Keratinocyte (primary cell): ENCODE measurements around the gene NELL1. TPM values are rescaled to one million over a fixed set of nuclear protein-coding genes. Genes with fewer than 3 reads are reported as not detected.

Experiments used
- DNase-seq: peaks from one replicate; pipeline ENCODE4 v3.0.0-alpha.2; 2011; ENCODE audit warnings: low read depth, missing footprints, low spot score
- FAIRE-seq: peaks from 2 replicates; lab custom pipeline; 2011; peaks lifted over from hg19 to GRCh38; lab: Jason Lieb, UNC
- H2AFZ ChIP-seq: 2 replicates; pipeline ENCODE4 v1.6.0; 2012; ENCODE audit warnings: low read length, control low read depth, inconsistent platforms; ENCODE audit not compliant: control insufficient read depth
- H3K27ac ChIP-seq: 2 replicates; pipeline ENCODE4 v1.5.1; 2011; ENCODE audit warnings: low read length; ENCODE audit not compliant: control insufficient read depth, insufficient read depth
- H3K27me3 ChIP-seq: 3 replicates; pipeline ENCODE4 v1.6.0; 2011; ENCODE audit warnings: low read length; ENCODE audit not compliant: control insufficient read depth, insufficient read depth; ENCODE audit errors: extremely low read depth
- H3K36me3 ChIP-seq, 2 experiments: 2 replicates in 1 of 2; 3 replicates in 1 of 2; pipeline ENCODE4 v1.5.1; 2011; ENCODE audit warnings: low read length in 2 of 2, mild to moderate bottlenecking in 1 of 2; ENCODE audit not compliant: control insufficient read depth in 2 of 2, insufficient read depth in 2 of 2; ENCODE audit errors: extremely low read depth in 1 of 2
- H3K4me1 ChIP-seq: 3 replicates; pipeline ENCODE4 v1.5.1; 2011; ENCODE audit warnings: low read length; ENCODE audit not compliant: control insufficient read depth, insufficient read depth; ENCODE audit errors: extremely low read depth
- H3K4me2 ChIP-seq: 3 replicates; pipeline ENCODE4 v1.6.0; 2011; ENCODE audit warnings: low read depth, low read length; ENCODE audit not compliant: control insufficient read depth, insufficient read depth; ENCODE audit errors: extremely low read depth
- H3K4me3 ChIP-seq, 3 experiments: fragments of 200-600 bp in 1 of 3; sonication (generic) in 1 of 3; 2 replicates in 2 of 3; 3 replicates in 1 of 3; pipeline ENCODE4 v1.5.1; 2011 to 2016; ENCODE audit warnings: low read length in 3 of 3, mild to moderate bottlenecking in 3 of 3, control low read depth in 2 of 3, inconsistent platforms in 1 of 3, low read depth in 1 of 3, mixed read lengths in 1 of 3, mixed run types in 1 of 3, moderate library complexity in 1 of 3; ENCODE audit not compliant: control insufficient read depth in 2 of 3, insufficient read depth in 2 of 3; ENCODE audit errors: extremely low read depth in 1 of 3
- H3K79me2 ChIP-seq: 2 replicates; pipeline ENCODE4 v1.6.0; 2012; ENCODE audit warnings: low read length; ENCODE audit not compliant: control insufficient read depth, insufficient read depth
- H3K9ac ChIP-seq: 3 replicates; pipeline ENCODE4 v1.6.0; 2011; ENCODE audit warnings: low read length; ENCODE audit not compliant: control insufficient read depth, insufficient read depth; ENCODE audit errors: extremely low read depth
- H3K9me1 ChIP-seq: 3 replicates; pipeline ENCODE4 v1.6.0; 2011; ENCODE audit warnings: low read length; ENCODE audit not compliant: control insufficient read depth, insufficient read depth; ENCODE audit errors: extremely low read depth
- H3K9me3 ChIP-seq: 2 replicates; pipeline ENCODE4 v1.5.1; 2012; ENCODE audit warnings: low read depth, low read length; ENCODE audit not compliant: control insufficient read depth
- H4K20me1 ChIP-seq: 3 replicates; pipeline ENCODE4 v1.6.0; 2011; ENCODE audit warnings: low read length; ENCODE audit not compliant: control insufficient read depth, insufficient read depth; ENCODE audit errors: extremely low read depth
- CTCF ChIP-seq, 3 experiments: IDR thresholded peaks in 1 of 3; conservative IDR thresholded peaks in 1 of 3; optimal IDR thresholded peaks in 1 of 3; 2 replicates in 2 of 3; 3 replicates in 1 of 3; pipeline versions ENCODE3 to v1.5.1; 2011; ENCODE audit warnings: low read length in 3 of 3, mild to moderate bottlenecking in 3 of 3, moderate library complexity in 2 of 3, control low read depth in 1 of 3, inconsistent platforms in 1 of 3; ENCODE audit not compliant: insufficient read depth in 2 of 3; ENCODE audit errors: extremely low read depth in 1 of 3
- EZH2 ChIP-seq: IDR thresholded peaks from one replicate; pipeline ENCODE4 v1.6.1; 2012; ENCODE audit warnings: inconsistent platforms, mild to moderate bottlenecking, low read length, moderate library complexity
- dilution Hi-C: fragments of 300-500 bp; cut with MboI; formaldehyde crosslinking; loops from one replicate; pipeline ENCODE4 v1.7.0; 2020; ENCODE audit warnings: low sequenced_read_pairs; ENCODE audit not compliant: extremely low pct_ligation_motif_present
- polyA plus RNA-seq, 5 experiments: library from polyadenylated mRNA; depleted of rRNA in 3 of 5; stranded (reverse) in 3 of 5; stranded (forward) in 1 of 5; unstranded in 1 of 5; fragments of >200 nt; gene quantifications; 1 replicate in 1 of 5; 2 replicates in 3 of 5; 3 replicates in 1 of 5; pipeline versions ENCODE4 v1.2.1 to v1.2.3, GENCODE V29; 2011 to 2012; ENCODE audit warnings: missing spikeins in 2 of 5, low read depth in 1 of 5, low replicate concordance in 1 of 5

The NELL1 gene
- polyA plus RNA-seq, 1 donor (not counting 4 experiments of a cell fraction or from before 2014, with no cell fraction given): not detected

GRCh38 chr11:21505070-21505469, 835.7 kb downstream of the NELL1 start:
- Histone ChIP-seq H3K9me1 (no peaks in the 10 kb centered on the region), H3K4me3 (no peak overlapping the region), H3K27me3 (no peaks in the 10 kb centered on the region), H2AFZ (no peak overlapping the region), H3K36me3 (no peaks in the 10 kb centered on the region), H3K4me2 (no peak overlapping the region), H3K9me3 (no peaks in the 10 kb centered on the region), H4K20me1 (no peaks in the 10 kb centered on the region), H3K79me2 (no peaks in the 10 kb centered on the region), H3K9ac (no peak overlapping the region), H3K27ac (no peak overlapping the region), H3K4me1 (no peaks in the 10 kb centered on the region)
- no peak for FAIRE-seq
- no peak for DNase-seq
- dilution Hi-C loops: no loop called here
- TF ChIP-seq EZH2: no peak
- TF ChIP-seq CTCF (optimal IDR thresholded peaks at IDR 0.05 in 1 of 3, IDR thresholded peaks at IDR 0.05 in 1 of 3, conservative IDR thresholded peaks at IDR 0.05 in 1 of 3; ENCODE audit: extremely low read depth in 1 of 3, insufficient read depth in 2 of 3, low read length in 3 of 3): no peak

- DNase-seq (peak; percentile 49), FAIRE-seq (peak; percentile 77)
- H3K79me2 ChIP-seq: no peaks in the 10 kb centered on the region
- H2AFZ ChIP-seq: no peak overlapping the region
- H4K20me1 ChIP-seq: no peaks in the 10 kb centered on the region
- TF ChIP-seq CTCF (optimal IDR thresholded peaks at IDR 0.05 in 1 of 3, IDR thresholded peaks at IDR 0.05 in 1 of 3, conservative IDR thresholded peaks at IDR 0.05 in 1 of 3; ENCODE audit: extremely low read depth in 1 of 3, insufficient read depth in 2 of 3, low read length in 3 of 3) (peak; percentile 86 to 96 (median 90)), EZH2 (no peak)
- no peaks in the 10 kb centered on the region for H3K36me3 ChIP-seq
- dilution Hi-C loops: no loop called here
- H3K27me3 ChIP-seq: no peaks in the 10 kb centered on the region
- no peaks in the 10 kb centered on the region for H3K9me3 ChIP-seq
- no peak overlapping the region for H3K4me3 ChIP-seq
- no peak overlapping the region for H3K27ac ChIP-seq
- no peaks in the 10 kb centered on the region for H3K4me1 ChIP-seq
- H3K4me2 ChIP-seq: no peak overlapping the region
- no peak overlapping the region for H3K9ac ChIP-seq
- no peaks in the 10 kb centered on the region for H3K9me1 ChIP-seq
These were observed 842.6 kb downstream of the NELL1 start for GRCh38 chr11:21511835-21512440.
